ENCODE data around the gene GLRA3.

GLRA3 gene

GRCh38 chr4:174867903-174868302 lies 38.9 kb upstream of the GLRA3 start:
- no peak overlapping the region for H3K4me3 ChIP-seq (ENCODE audit: low read depth, low read length)
- TF ChIP-seq, protein P1, sequence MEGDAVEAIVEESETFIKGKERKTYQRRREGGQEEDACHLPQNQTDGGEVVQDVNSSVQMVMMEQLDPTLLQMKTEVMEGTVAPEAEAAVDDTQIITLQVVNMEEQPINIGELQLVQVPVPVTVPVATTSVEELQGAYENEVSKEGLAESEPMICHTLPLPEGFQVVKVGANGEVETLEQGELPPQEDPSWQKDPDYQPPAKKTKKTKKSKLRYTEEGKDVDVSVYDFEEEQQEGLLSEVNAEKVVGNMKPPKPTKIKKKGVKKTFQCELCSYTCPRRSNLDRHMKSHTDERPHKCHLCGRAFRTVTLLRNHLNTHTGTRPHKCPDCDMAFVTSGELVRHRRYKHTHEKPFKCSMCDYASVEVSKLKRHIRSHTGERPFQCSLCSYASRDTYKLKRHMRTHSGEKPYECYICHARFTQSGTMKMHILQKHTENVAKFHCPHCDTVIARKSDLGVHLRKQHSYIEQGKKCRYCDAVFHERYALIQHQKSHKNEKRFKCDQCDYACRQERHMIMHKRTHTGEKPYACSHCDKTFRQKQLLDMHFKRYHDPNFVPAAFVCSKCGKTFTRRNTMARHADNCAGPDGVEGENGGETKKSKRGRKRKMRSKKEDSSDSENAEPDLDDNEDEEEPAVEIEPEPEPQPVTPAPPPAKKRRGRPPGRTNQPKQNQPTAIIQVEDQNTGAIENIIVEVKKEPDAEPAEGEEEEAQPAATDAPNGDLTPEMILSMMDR (IDR thresholded peaks at IDR 0.05; ENCODE audit: low read depth, low read length, missing control alignments): no peak
- in situ Hi-C loops (cut with HindIII; ENCODE audit: low sequenced_read_pairs): no loop called here
- DNase-seq (ENCODE audit: low read depth): no peak

DNA sequence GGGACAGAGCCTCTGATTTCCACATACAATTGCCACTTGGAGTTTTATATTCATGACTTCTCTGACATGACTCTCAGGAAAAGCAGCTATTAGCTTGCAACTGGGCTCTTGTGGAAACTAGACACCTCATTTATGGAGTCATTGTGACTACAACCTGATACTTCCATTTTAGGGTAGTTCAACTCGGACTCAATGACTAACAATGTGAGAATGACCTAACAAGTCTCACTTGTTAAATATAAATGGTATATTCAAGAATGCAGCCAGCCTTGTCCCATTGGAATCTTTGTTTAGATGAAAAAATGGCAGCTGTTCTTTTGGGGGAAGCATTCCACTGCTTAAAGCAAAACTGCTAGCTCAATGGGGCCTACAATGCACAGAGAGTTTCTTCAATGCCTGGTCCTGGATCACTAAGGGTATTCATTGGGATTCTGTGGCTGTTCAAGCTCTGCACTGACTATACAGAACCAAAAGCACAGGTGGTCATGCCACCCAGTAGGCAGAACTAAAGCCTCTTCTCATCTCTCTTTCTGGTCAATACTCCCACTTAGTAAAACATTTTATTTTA lies 36.5 kb upstream of the GLRA3 start:
- DNase-seq (ENCODE audit: low read depth): no peak
- H3K4me3 ChIP-seq (ENCODE audit: low read depth, low read length): no peak overlapping the region
- in situ Hi-C loops (cut with HindIII; ENCODE audit: low sequenced_read_pairs): no loop called here
- TF ChIP-seq, protein P1 (IDR thresholded peaks at IDR 0.05; ENCODE audit: low read depth, low read length, missing control alignments): no peak

GRCh38 chr4:174864031-174864430 lies 35.0 kb upstream of the GLRA3 start:
- in situ Hi-C loops (cut with HindIII; ENCODE audit: low sequenced_read_pairs): no loop called here
- no peak for DNase-seq (ENCODE audit: low read depth)
- H3K4me3 ChIP-seq (ENCODE audit: low read depth, low read length): no peak overlapping the region
- TF ChIP-seq, protein P1 (IDR thresholded peaks at IDR 0.05; ENCODE audit: low read depth, low read length, missing control alignments): no peak

- in situ Hi-C loops (cut with HindIII; ENCODE audit: low sequenced_read_pairs): no loop called here
- TF ChIP-seq, protein P1 (IDR thresholded peaks at IDR 0.05; ENCODE audit: low read depth, low read length, missing control alignments): no peak
- DNase-seq (ENCODE audit: low read depth): no peak
- H3K4me3 ChIP-seq (ENCODE audit: low read depth, low read length): no peak overlapping the region
These were observed 31.5 kb upstream of the GLRA3 start for GRCh38 chr4:174860588-174860987.

DNA sequence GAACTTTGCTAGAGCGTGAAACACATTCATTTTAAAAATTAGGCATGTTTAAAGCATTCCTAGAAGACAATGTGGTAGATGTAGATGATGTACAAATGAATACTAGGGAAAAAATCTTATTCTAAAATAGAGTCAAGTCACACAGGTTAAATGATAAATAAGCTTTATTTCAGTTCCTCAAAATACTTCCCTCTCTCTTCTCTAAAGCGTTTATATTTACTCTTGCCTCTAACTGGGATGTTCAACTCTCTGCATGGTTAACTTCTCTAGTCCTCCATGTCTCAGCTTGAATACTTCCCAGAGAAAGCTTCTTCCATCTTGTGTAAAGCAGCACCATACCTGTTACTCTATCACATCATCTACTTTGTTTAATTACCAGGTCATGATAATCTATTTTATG lies 30.9 kb upstream of the GLRA3 start:
- DNase-seq (ENCODE audit: low read depth): no peak
- in situ Hi-C loops (cut with HindIII; ENCODE audit: low sequenced_read_pairs): no loop called here
- TF ChIP-seq, protein P1 (IDR thresholded peaks at IDR 0.05; ENCODE audit: low read depth, low read length, missing control alignments): no peak
- no peak overlapping the region for H3K4me3 ChIP-seq (ENCODE audit: low read depth, low read length)

GRCh38 chr4:174856926-174857800 lies 28.1 kb upstream of the GLRA3 start:
- in situ Hi-C loops (cut with HindIII; ENCODE audit: low sequenced_read_pairs): no loop called here
- no peak overlapping the region for H3K4me3 ChIP-seq (ENCODE audit: low read depth, low read length)
- TF ChIP-seq, protein P1 (IDR thresholded peaks at IDR 0.05; ENCODE audit: low read depth, low read length, missing control alignments): no peak

More at GRCh38 chr4:174856926-174857800, 28.1 kb upstream of the GLRA3 start:
- DNase-seq (ENCODE audit: low read depth): no peak

Data from astrocyte of the cerebellum (primary cell).